Fibroblast of lung (primary cell): Measurements from ENCODE around the gene GPR141. TPM values are rescaled to one million over a fixed set of nuclear protein-coding genes. Genes with fewer than 3 reads are reported as not detected.

Source experiments
- DNase-seq, 2 donors: peaks; one replicate each; pipeline versions ENCODE4 v3.0.0 to v3.0.0-alpha.2; 2010; ENCODE audit warnings: low read depth in 2 of 2
- H2AFZ ChIP-seq: 2 replicates; pipeline ENCODE4 v1.5.1; 2012; ENCODE audit warnings: low read length, control low read depth, inconsistent platforms
- H3K27ac ChIP-seq: 2 replicates; pipeline ENCODE4 v1.5.1; 2011; ENCODE audit warnings: low read length, control low read depth; ENCODE audit not compliant: insufficient read depth
- H3K27me3 ChIP-seq: 2 replicates; pipeline ENCODE4 v1.5.1; 2011; ENCODE audit warnings: mild to moderate bottlenecking, low read length; ENCODE audit not compliant: control insufficient read depth, insufficient read depth
- H3K36me3 ChIP-seq: 2 replicates; pipeline ENCODE4 v1.5.1; 2011; ENCODE audit warnings: low read length; ENCODE audit not compliant: control insufficient read depth, insufficient read depth
- H3K4me1 ChIP-seq: 2 replicates; pipeline ENCODE4 v1.5.1; 2011; ENCODE audit warnings: low read length; ENCODE audit not compliant: control insufficient read depth, insufficient read depth; ENCODE audit errors: extremely low read depth
- H3K4me2 ChIP-seq: 2 replicates; pipeline ENCODE4 v1.5.1; 2011; ENCODE audit warnings: low read length, control low read depth; ENCODE audit not compliant: insufficient read depth; ENCODE audit errors: extremely low read depth
- H3K4me3 ChIP-seq, 4 experiments: fragments of 200-600 bp in 1 of 4; sonication (generic) in 1 of 4; replicated peaks in 1 of 4; 2 replicates each; pipeline ENCODE4 v1.5.1; 2011 to 2016; ENCODE audit warnings: low read length in 4 of 4, low read depth in 3 of 4, mild to moderate bottlenecking in 3 of 4, control low read depth in 2 of 4, inconsistent platforms in 1 of 4, mixed read lengths in 1 of 4; ENCODE audit not compliant: insufficient read depth in 1 of 4; ENCODE audit errors: control extremely low read depth in 1 of 4
- H3K79me2 ChIP-seq: 2 replicates; pipeline ENCODE4 v1.5.1; 2012; ENCODE audit warnings: mild to moderate bottlenecking, low read length, inconsistent platforms; ENCODE audit not compliant: control insufficient read depth, insufficient read depth
- H3K9ac ChIP-seq: 2 replicates; pipeline ENCODE4 v1.5.1; 2011; ENCODE audit warnings: mild to moderate bottlenecking, low read length, control low read depth; ENCODE audit not compliant: insufficient read depth
- H3K9me3 ChIP-seq: 2 replicates; pipeline ENCODE4 v1.5.1; 2012; ENCODE audit warnings: low read depth, low read length; ENCODE audit not compliant: control insufficient read depth, insufficient read depth
- H4K20me1 ChIP-seq: 2 replicates; pipeline ENCODE4 v1.5.1; 2011; ENCODE audit warnings: low read length; ENCODE audit not compliant: control insufficient read depth, insufficient read depth; ENCODE audit errors: extremely low read depth
- EZH2 ChIP-seq: IDR thresholded peaks from 2 replicates; pipeline ENCODE4 v1.5.1; 2012; ENCODE audit warnings: low read length, control low read depth, mild to moderate bottlenecking; ENCODE audit errors: missing control alignments
- polyA plus RNA-seq, 2 donors: library from polyadenylated mRNA; depleted of rRNA in 1 of 2; stranded (reverse) in 1 of 2; unstranded in 1 of 2; fragments of >200 nt; gene quantifications; 2 replicates each; pipeline ENCODE4 v1.2.1, GENCODE V29; 2011 to 2012; ENCODE audit warnings: missing spikeins in 1 of 2
- total RNA-seq: library from RNA; depleted of rRNA; stranded (reverse); fragments of >200 nt; gene quantifications from 2 replicates; pipeline ENCODE4 v1.2.1, GENCODE V29; 2014
- TF ChIP-seq, protein P1 (sequence below), 2 donors: IDR thresholded peaks in 1 of 2; conservative IDR thresholded peaks in 1 of 2; 1 replicate in 1 of 2; 2 replicates in 1 of 2; pipeline ENCODE4 v1.5.1; 2011 to 2012; ENCODE audit warnings: low read length in 2 of 2, control low read depth in 1 of 2, inconsistent platforms in 1 of 2, low read depth in 1 of 2, mild to moderate bottlenecking in 1 of 2

GPR141 gene
- total and polyA plus RNA-seq, 2 donors (not counting 1 experiment from before 2014, with no cell fraction given): not detected

GRCh38 chr7:37735196-37735595 lies 51.6 kb downstream of the GPR141 start:
- no peak overlapping the region for H3K9ac ChIP-seq
- no peak for TF ChIP-seq EZH2
- TF ChIP-seq, protein P1, sequence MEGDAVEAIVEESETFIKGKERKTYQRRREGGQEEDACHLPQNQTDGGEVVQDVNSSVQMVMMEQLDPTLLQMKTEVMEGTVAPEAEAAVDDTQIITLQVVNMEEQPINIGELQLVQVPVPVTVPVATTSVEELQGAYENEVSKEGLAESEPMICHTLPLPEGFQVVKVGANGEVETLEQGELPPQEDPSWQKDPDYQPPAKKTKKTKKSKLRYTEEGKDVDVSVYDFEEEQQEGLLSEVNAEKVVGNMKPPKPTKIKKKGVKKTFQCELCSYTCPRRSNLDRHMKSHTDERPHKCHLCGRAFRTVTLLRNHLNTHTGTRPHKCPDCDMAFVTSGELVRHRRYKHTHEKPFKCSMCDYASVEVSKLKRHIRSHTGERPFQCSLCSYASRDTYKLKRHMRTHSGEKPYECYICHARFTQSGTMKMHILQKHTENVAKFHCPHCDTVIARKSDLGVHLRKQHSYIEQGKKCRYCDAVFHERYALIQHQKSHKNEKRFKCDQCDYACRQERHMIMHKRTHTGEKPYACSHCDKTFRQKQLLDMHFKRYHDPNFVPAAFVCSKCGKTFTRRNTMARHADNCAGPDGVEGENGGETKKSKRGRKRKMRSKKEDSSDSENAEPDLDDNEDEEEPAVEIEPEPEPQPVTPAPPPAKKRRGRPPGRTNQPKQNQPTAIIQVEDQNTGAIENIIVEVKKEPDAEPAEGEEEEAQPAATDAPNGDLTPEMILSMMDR (conservative IDR thresholded peaks at IDR 0.05 in 1 of 2, IDR thresholded peaks at IDR 0.05 in 1 of 2; ENCODE audit: low read depth in 1 of 2, low read length in 2 of 2): no peak
- H3K27me3 ChIP-seq: no peaks in the 10 kb centered on the region
- no peaks in the 10 kb centered on the region for H3K79me2 ChIP-seq
- H3K36me3 ChIP-seq: no peaks in the 10 kb centered on the region
- no peak overlapping the region for H3K4me2 ChIP-seq
- no peaks in the 10 kb centered on the region for H3K9me3 ChIP-seq
- no peak overlapping the region for H3K27ac ChIP-seq
- H2AFZ ChIP-seq: no peak overlapping the region
- no peak for DNase-seq
- H3K4me1 ChIP-seq: no peaks in the 10 kb centered on the region
- no peak overlapping the region for H3K4me3 ChIP-seq
- H4K20me1 ChIP-seq: no peaks in the 10 kb centered on the region

DNA sequence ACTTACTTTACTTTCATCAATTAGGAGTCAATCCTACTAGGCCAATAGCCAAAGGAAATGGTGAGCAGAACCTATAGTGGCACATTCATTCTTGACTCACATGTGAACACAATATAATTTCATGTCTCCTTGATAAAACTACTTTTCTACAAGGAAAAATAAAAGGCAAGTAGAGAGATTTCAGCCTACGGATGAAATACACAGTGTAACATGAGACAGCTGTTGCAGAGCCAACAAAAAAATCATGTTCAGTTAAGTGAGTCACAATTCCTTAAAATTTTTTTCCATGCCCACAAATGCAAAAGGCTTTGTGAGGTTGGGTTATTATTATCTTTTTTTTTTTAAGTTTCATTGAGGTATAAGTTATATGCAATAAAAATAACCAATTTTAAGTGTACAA lies 54.8 kb downstream of the GPR141 start:
- Histone ChIP-seq H3K4me1 (no peaks in the 10 kb centered on the region), H3K27me3 (no peaks in the 10 kb centered on the region), H3K9me3 (no peaks in the 10 kb centered on the region), H3K4me2 (no peak overlapping the region), H3K79me2 (no peaks in the 10 kb centered on the region), H2AFZ (no peak overlapping the region), H4K20me1 (no peaks in the 10 kb centered on the region), H3K27ac (no peak overlapping the region), H3K36me3 (no peaks in the 10 kb centered on the region), H3K9ac (no peak overlapping the region), H3K4me3 (no peak overlapping the region)
- TF ChIP-seq, protein P1 (conservative IDR thresholded peaks at IDR 0.05 in 1 of 2, IDR thresholded peaks at IDR 0.05 in 1 of 2; ENCODE audit: low read depth in 1 of 2, low read length in 2 of 2): no peak
- no peak for TF ChIP-seq EZH2
- DNase-seq: peak in 1 of 2 donors; percentile 2

DNA sequence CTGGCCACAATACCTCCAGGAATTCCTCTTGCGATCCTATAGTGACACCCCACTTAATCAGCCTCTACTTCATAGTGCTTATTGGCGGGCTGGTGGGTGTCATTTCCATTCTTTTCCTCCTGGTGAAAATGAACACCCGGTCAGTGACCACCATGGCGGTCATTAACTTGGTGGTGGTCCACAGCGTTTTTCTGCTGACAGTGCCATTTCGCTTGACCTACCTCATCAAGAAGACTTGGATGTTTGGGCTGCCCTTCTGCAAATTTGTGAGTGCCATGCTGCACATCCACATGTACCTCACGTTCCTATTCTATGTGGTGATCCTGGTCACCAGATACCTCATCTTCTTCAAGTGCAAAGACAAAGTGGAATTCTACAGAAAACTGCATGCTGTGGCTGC lies 56.8 kb downstream of the GPR141 start:
- Histone ChIP-seq H3K36me3 (no peaks in the 10 kb centered on the region), H3K79me2 (no peaks in the 10 kb centered on the region), H4K20me1 (no peaks in the 10 kb centered on the region), H3K9me3 (no peaks in the 10 kb centered on the region), H3K27me3 (no peaks in the 10 kb centered on the region), H3K4me2 (no peak overlapping the region), H3K4me1 (no peaks in the 10 kb centered on the region), H3K27ac (no peak overlapping the region), H3K9ac (no peak overlapping the region), H2AFZ (no peak overlapping the region), H3K4me3 (no peak overlapping the region)
- TF ChIP-seq, protein P1 (conservative IDR thresholded peaks at IDR 0.05 in 1 of 2, IDR thresholded peaks at IDR 0.05 in 1 of 2; ENCODE audit: low read depth in 1 of 2, low read length in 2 of 2): no peak
- TF ChIP-seq EZH2: no peak
- DNase-seq: no peak
